ENCODE results near the gene RPL6.

The RPL6 gene

DNA sequence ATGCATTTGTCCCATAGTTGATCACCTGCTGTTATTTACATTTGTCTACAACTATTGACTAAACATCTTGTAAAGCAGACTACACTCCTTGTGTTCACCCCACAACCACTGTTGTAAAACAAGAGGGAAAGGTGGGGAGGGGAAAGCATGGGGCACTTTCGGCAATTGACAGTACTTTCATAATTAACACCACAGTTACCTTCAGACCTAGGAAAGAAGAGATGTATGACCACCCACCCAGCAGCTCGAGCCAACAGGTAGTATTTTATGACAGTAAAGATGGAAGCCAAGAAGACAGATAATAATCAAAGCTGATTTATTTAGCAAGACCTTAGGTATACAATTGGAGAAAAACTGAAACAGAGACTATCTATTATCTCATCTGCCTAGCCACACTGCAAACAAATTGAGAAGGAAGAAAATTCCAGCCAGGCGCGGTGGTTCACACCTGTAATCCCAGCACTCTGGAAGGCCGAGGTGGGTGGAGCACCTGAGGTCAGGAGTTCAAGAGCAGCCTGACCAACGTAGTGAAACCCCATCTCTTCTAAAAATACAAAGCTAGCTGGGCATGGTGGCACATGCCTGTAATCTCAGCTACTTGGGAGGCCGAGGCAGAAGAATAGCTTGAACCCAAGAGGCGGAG, 38.4 kb downstream of the RPL6 start:
- DNase-seq = no peak

DNA sequence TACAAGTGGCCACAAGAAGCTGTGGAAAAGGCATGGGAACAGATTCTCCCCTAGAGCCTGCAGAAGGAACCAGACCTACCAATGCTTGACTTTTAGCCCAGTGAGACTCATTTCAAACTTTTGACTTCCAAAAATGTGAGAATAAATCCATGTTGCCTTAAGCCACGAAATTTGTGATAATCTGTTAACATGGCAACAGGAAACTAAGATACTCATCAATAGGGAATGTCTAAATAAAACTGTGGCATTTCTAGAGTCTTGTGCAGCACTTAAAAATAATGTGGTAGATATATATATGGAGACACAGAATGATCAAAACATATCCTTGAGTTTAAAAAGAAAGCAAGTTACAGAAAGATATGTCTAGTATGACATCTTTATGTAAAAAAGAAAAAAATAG, 39.2 kb downstream of the RPL6 start:
- no peak for DNase-seq

DNA sequence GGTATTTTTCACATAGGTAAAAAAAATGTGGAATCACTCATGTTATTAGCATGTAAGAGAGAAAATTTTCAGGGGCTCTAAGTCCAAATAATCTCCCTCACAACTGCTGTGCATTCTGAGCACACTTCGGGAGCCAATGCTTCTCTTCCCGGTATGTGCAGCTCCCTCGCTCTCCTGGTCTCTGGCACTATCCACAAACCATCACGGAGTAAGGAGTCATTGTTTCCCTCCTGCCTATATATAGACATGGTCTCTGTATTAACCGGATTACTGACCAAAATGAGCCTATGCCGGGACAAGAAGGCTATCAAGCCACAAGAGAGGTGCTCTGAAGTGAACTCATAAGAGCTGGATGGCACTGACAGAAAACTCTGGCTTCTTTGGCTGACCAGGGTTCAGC, 40.5 kb downstream of the RPL6 start:
- no peak for DNase-seq

DNA sequence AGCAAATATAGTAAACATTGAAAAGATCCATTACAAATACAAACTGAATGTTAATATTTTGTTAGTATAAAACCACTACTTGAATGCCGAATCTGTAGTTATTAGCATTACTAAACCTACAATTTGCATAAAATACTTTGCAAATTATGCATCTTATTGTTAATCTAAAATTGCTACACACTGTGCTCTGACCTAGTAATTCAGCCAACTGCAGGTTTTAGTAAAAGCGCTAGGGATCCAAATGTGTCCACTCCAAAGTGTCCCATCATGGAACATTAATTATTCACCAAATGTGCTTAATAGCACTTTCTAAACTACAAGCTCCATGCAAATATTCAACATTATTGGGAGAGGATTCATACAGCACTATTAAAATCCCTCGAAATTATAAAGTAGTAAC, 41.4 kb downstream of the RPL6 start:
- DNase-seq = no peak

DNA sequence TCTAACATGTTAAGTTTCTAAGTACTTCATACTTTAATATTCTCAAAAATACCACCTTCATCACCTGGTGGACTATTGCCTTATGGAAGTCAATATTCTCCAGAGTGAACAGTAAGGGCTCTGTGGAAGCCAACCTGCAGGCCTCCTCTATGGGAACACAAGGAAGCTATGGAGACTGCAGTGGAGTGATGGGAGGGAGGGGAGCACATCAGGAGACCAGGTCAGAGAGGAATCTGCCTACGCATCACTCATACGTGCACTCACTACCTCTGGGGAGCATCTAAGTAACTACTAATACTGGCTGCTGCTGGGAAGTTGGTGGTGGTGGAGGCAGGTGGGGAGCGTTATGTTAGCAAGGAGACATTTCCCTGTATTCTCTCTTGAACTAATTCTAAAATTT, 47.1 kb downstream of the RPL6 start:
- DNase-seq = no peak

DNA sequence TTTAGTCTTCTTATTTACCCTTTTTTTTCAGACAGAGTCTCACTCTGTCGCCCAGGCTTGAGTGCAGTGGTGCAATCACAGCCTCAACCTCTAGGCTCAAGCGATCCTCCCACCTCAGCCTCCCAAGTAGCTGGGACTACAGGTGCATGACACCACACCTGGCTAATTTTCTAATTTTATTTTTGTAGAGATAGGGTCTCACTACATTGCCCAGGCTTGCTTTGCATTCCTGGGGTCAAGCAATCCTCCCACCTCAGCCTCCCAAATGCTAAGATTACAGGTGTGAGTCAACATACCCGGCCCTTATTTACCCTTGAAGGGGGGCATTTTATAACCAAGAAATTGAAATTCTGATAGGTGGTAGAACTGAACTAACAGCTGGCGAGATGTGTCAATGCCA, 48.1 kb downstream of the RPL6 start:
- no peak for DNase-seq

DNA sequence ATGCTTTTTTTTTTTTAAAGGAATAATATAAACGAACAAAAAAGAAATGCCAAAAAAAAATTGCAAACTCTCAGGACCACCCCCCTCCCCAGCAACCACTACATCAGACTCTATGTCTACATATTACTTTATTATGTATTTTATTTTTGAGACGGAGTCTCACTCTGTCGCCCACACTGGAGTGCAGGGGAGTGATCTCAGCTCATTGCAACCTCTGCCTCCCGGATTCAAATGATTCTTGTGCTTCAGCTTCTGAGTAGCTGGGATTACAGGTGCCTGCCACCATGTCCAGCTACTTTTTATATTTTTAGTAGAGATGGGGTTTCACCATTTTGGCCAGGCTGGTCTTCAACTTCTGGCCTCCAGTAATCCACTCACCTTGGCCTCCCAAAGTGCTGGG, 50.1 kb downstream of the RPL6 start:
- DNase-seq = no peak

DNA sequence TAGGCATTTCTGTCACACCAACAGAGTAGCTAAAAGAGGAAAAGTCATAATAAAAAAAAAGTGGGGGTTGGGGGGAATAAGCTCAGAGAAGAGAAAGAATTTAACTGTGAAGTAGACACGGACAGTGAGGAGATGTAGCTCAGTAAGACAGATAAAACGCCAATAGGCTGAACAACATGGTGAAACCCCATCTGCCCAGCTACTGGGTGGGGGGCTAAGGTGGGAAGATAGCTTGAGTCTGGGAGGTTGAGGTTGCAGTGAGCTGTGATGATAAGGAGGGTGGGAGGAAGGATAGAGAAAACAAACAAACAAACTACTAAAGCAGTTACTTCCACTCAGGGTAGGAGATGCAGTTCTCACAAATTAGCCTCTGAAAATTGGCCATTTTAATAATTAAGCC, 52.2 kb downstream of the RPL6 start:
- no peak for DNase-seq

Data from activated T-cell treated with anti-CD3 and anti-CD28 coated beads, Interleukin-2, amount 50 U/mL, for 1 hour (primary cell).